Measurements from ENCODE around the gene MLST8. TPM values are rescaled to one million over a fixed set of nuclear protein-coding genes. Genes with fewer than 3 reads are reported as not detected.

The MLST8 gene
- polyA plus RNA-seq, 3 donors = 29.9 to 54.3 (median 30.5) TPM

Other genes starting within 250 kb of the MLST8 start
- gene NDUFB10, start 245.9 kb upstream of the MLST8 start, polyA plus RNA-seq = 100 to 1,000 TPM; 121 to 215 (median 186) TPM
- gene RPS2, start 240.6 kb upstream of the MLST8 start, polyA plus RNA-seq = 1,000 to 10,000 TPM; 1,849 to 2,136 (median 1,893) TPM
- gene RNF151, start 238.6 kb upstream of the MLST8 start, polyA plus RNA-seq = not detected
- 10 to 100 TPM; 33.9 to 37.8 (median 36.0) TPM for gene TBL3, start 233.4 kb upstream of the MLST8 start, polyA plus RNA-seq
- under 1 TPM in 1 of 3 donors, not detected in 2; 0.09 TPM for gene NOXO1, start 224.0 kb upstream of the MLST8 start, polyA plus RNA-seq
- 10 to 100 TPM in 2 of 3 donors, 1 to 10 TPM in 1; 8.1 to 22.7 (median 22.4) TPM for gene GFER, start 221.3 kb upstream of the MLST8 start, polyA plus RNA-seq
- gene SYNGR3, start 215.5 kb upstream of the MLST8 start, polyA plus RNA-seq = under 1 TPM in 2 of 3 donors, not detected in 1; 0.20 to 0.29 TPM
- 10 to 100 TPM in 1 of 3 donors, 1 to 10 TPM in 2; 1.4 to 42.1 (median 1.5) TPM for gene ZNF598, start 195.6 kb upstream of the MLST8 start, polyA plus RNA-seq
- not detected for gene NPW, start 185.7 kb upstream of the MLST8 start, polyA plus RNA-seq
- gene NHERF2, start 178.6 kb upstream of the MLST8 start, polyA plus RNA-seq = 1 to 10 TPM in 1 of 3 donors, under 1 TPM in 2; 0.66 to 8.2 (median 0.78) TPM
- 10 to 100 TPM in 1 of 3 donors, 1 to 10 TPM in 2; 9.2 to 22.4 (median 9.6) TPM for gene NTHL1, start 157.6 kb upstream of the MLST8 start, polyA plus RNA-seq
- gene TSC2, start 157.5 kb upstream of the MLST8 start, polyA plus RNA-seq = 10 to 100 TPM; 11.7 to 95.1 (median 20.8) TPM
- 10 to 100 TPM in 1 of 3 donors, 1 to 10 TPM in 1, under 1 TPM in 1; 0.22 to 53.8 (median 1.6) TPM for gene PKD1, start 69.6 kb upstream of the MLST8 start, polyA plus RNA-seq
- gene RAB26, start 56.8 kb upstream of the MLST8 start, polyA plus RNA-seq = not detected
- 10 to 100 TPM in 1 of 3 donors, 1 to 10 TPM in 2; 5.9 to 41.9 (median 6.7) TPM for gene TRAF7, start 49.7 kb upstream of the MLST8 start, polyA plus RNA-seq
- gene CASKIN1, start 8.8 kb upstream of the MLST8 start, polyA plus RNA-seq = not detected
- gene BRICD5, start 5.4 kb downstream of the MLST8 start, polyA plus RNA-seq = 1 to 10 TPM in 1 of 3 donors, not detected in 2; 8.8 TPM
- 10 to 100 TPM in 2 of 3 donors, 1 to 10 TPM in 1; 7.2 to 20.2 (median 19.2) TPM for gene PGP, start 9.4 kb downstream of the MLST8 start, polyA plus RNA-seq
- 10 to 100 TPM in 1 of 3 donors, 1 to 10 TPM in 2; 4.9 to 50.9 (median 5.8) TPM for gene E4F1, start 18.1 kb downstream of the MLST8 start, polyA plus RNA-seq
- 1 to 10 TPM in 1 of 3 donors, not detected in 2; 1.1 TPM for gene DNASE1L2, start 31.0 kb downstream of the MLST8 start, polyA plus RNA-seq
- 10 to 100 TPM; 29.9 to 74.5 (median 52.3) TPM for gene ECI1, start 46.1 kb downstream of the MLST8 start, polyA plus RNA-seq
- gene RNPS1, start 62.7 kb downstream of the MLST8 start, polyA plus RNA-seq = 100 to 1,000 TPM in 2 of 3 donors, 10 to 100 TPM in 1; 93.7 to 176 (median 106) TPM
- gene ABCA3, start 135.3 kb downstream of the MLST8 start, polyA plus RNA-seq = 1 to 10 TPM in 1 of 3 donors, under 1 TPM in 2; 0.06 to 1.2 (median 0.68) TPM
- under 1 TPM; 0.34 to 0.97 (median 0.68) TPM for gene CCNF, start 224.0 kb downstream of the MLST8 start, polyA plus RNA-seq

Data from CD14-positive monocyte (primary cell).